NCI-H345 treated with DMSO at 0.1 percent for 48 hours (cell line): ENCODE measurements around the gene OR10P1.

Experiments
- DNase-seq: peaks from one replicate; lab custom pipeline; 2025; ENCODE audit not compliant: unreplicated experiment; lab: John Stamatoyannopoulos, UW

OR10P1 gene

GRCh38 chr12:55651299-55651683, 14.6 kb downstream of the OR10P1 start:
- DNase-seq, result no peak

GRCh38 chr12:55652352-55652751, 15.7 kb downstream of the OR10P1 start:
- no peak for DNase-seq

GRCh38 chr12:55653031-55653430, 16.3 kb downstream of the OR10P1 start:
- DNase-seq, result no peak

- DNase-seq, result no peak
Measured at GRCh38 chr12:55654511-55655214, 18.0 kb downstream of the OR10P1 start.

- no peak for DNase-seq
Measured at GRCh38 chr12:55657212-55657611, 20.5 kb downstream of the OR10P1 start.

- no peak for DNase-seq
Measured at GRCh38 chr12:55658212-55658611, 21.5 kb downstream of the OR10P1 start.

GRCh38 chr12:55658635-55659391, 22.1 kb downstream of the OR10P1 start:
- no peak for DNase-seq

- no peak for DNase-seq
Measured at GRCh38 chr12:55659486-55660385, 23.0 kb downstream of the OR10P1 start.

GRCh38 chr12:55663391-55663790, 26.7 kb downstream of the OR10P1 start:
- no peak for DNase-seq

GRCh38 chr12:55664826-55665225, 28.1 kb downstream of the OR10P1 start:
- DNase-seq, result no peak

- DNase-seq, result no peak
Measured at GRCh38 chr12:55666508-55666907, 29.8 kb downstream of the OR10P1 start.

GRCh38 chr12:55670276-55670675, 33.6 kb downstream of the OR10P1 start:
- no peak for DNase-seq

- DNase-seq, result no peak
Measured at GRCh38 chr12:55671746-55672145, 35.1 kb downstream of the OR10P1 start.

GRCh38 chr12:55673638-55674037, 36.9 kb downstream of the OR10P1 start:
- no peak for DNase-seq

GRCh38 chr12:55675666-55676065, 39.0 kb downstream of the OR10P1 start:
- no peak for DNase-seq

- no peak for DNase-seq
Measured at GRCh38 chr12:55676707-55677106, 40.0 kb downstream of the OR10P1 start.

- no peak for DNase-seq
Measured at GRCh38 chr12:55679691-55680090, 43.0 kb downstream of the OR10P1 start.

- DNase-seq, result no peak
Measured at GRCh38 chr12:55681142-55682077, 44.7 kb downstream of the OR10P1 start.

GRCh38 chr12:55682087-55682796, 45.5 kb downstream of the OR10P1 start:
- DNase-seq, result no peak

- no peak for DNase-seq
Measured at GRCh38 chr12:55683676-55684075, 47.0 kb downstream of the OR10P1 start.
